ENCODE results near the gene MYL7. TPM values are rescaled to one million over a fixed set of nuclear protein-coding genes. Genes with fewer than 3 reads are reported as not detected.

MYL7 gene
- total and polyA plus RNA-seq, 2 of the 13 experiments (the other 11 are each of a cell fraction or from before 2014, with no cell fraction given), result 1.8 TPM; not detected in 1

GRCh38 chr7:44116789-44117666 is 24.1 kb downstream of the MYL7 start (continued):
- TF ChIP-seq RFX3 (CRISPR knock-in tag; IDR thresholded peaks at IDR 0.05) (no peak), CSRNP1 (CRISPR knock-in tag; IDR thresholded peaks at IDR 0.05) (no peak)

GRCh38 chr7:44116087-44116788 is 24.9 kb downstream of the MYL7 start:
- in situ Hi-C loops (cut with HindIII; ENCODE audit: extremely low pct_ligation_motif_present, low pct_unique_long_range_greater_than_20kb), result no loop called here
- ChIA-PET CTCF (ENCODE audit: low intra/inter-chr PET ratio, low total read pairs) (no interaction called here), POLR2A (no interaction called here)
- Histone ChIP-seq H3K79me2 (ENCODE audit: insufficient read depth, low read length) (no peaks in the 10 kb centered on the region), H3K9ac (ENCODE audit: insufficient read depth, low read depth, low read length) (no peak overlapping the region), H3K27me3 (ENCODE audit: control insufficient read depth in 1 of 2, insufficient read depth in 2 of 2, low read length in 2 of 2) (no peaks in the 10 kb centered on the region; a peak in 1 of 5 replicates), H3K4me2 (ENCODE audit: low read depth, low read length) (no peak overlapping the region), H3K9me3 (ENCODE audit: low read length) (no peaks in the 10 kb centered on the region), H2AFZ (ENCODE audit: low read length) (no peak overlapping the region), H3K36me3 (replicated peaks in 1 of 2; ENCODE audit: control insufficient read depth in 1 of 2, insufficient read depth in 2 of 2, low read length in 2 of 2) (peaks cover 23 to 51% of the 10 kb centered on the region in 2 experiments), H3K4me3 (replicated peaks in 1 of 3; ENCODE audit: insufficient read depth in 1 of 3, low read depth in 2 of 3, low read length in 3 of 3) (no peak overlapping the region), H4K20me1 (ENCODE audit: insufficient read depth, low read length) (no peaks in the 10 kb centered on the region), H3K27ac (ENCODE audit: extremely low read length, insufficient read depth, low read length) (no peak overlapping the region), H3K4me1 (ENCODE audit: insufficient read depth, low read length) (peaks cover 3% of the 10 kb centered on the region)
- no peak for TF ChIP-seq NFAT5 (CRISPR knock-in tag; IDR thresholded peaks at IDR 0.05)
- TF ChIP-seq NRL (CRISPR knock-in tag; IDR thresholded peaks at IDR 0.05; ENCODE audit: borderline replicate concordance), result no peak
- TF ChIP-seq ZGPAT (CRISPR knock-in tag; IDR thresholded peaks at IDR 0.05), result no peak
- TF ChIP-seq ZMAT3 (CRISPR knock-in tag; conservative IDR thresholded peaks at IDR 0.05), result no peak
- no peak for TF ChIP-seq GTF2F1 (IDR thresholded peaks at IDR 0.05; ENCODE audit: low read length)
- TF ChIP-seq MLLT10 (CRISPR knock-in tag; IDR thresholded peaks at IDR 0.05), result no peak
- ATAC-seq (no peak), FAIRE-seq (no peak), DNase-seq (ENCODE audit: low spot score) (no peak)
- intact Hi-C loops (cut with micrococcal nuclease; ENCODE audit: unreplicated experiment), result no loop called here
- WGBS (ENCODE audit: low lambda C conversion rate), result 94% methylated on average over 3 of the region's 17 CpGs
- no TSS peak for BruUV-seq (replicated peaks)
